GM18519 (cell line): ENCODE data around the gene TMEM190.
"Not testable (repeated sequence)": the region's sequence is repeated elsewhere in the genome, so short reads cannot be mapped to it uniquely, and the experiment has no call there.

Experiments
- ATAC-seq: cut with Tn5 transposase; IDR thresholded peaks from one replicate; pipeline ENCODE4 v1.9.1; 2021; ENCODE audit warnings: mild to moderate bottlenecking, moderate library complexity; ENCODE audit not compliant: unreplicated experiment, low FRiP score

Gene TMEM190

DNA sequence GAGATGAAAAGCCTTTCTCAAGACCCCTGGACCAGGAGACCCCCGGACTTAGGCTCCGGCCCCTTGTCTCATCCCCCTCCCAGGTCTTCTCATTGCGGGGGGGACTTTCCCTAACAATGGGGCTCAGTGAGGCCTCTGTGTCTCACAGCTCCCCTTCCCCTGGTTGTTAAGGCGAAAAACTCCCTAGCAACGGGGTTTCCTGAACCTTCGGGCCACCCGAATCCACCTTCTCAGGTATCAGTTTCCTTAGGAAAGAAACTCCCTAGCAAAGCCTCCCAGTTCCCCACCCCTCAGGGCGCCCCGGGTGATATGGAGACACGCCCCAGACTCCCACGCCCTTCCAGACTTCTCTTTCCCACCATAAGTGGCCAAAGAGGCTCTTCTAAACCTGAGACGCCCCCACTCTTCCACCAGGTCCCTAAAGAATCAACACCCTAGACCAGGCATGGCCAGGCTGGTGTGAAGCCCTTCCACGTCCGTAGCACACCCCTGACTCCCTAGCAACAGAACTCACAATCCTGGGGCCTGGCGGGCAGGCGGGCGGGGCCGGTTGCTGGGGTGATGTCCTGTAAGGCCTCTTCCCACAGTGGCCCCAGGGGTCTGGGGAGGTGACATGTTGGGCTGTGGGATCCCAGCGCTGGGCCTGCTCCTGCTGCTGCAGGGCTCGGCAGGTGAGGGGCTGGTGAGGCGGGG lies at the start of gene TMEM190:
Gene TMEM190, plus strand, starts transcription at position 586 of the 693 bp plus-strand sequence. Its CDS starts 28 bp downstream, at position 614.
- no peak for ATAC-seq

- not testable (repeated sequence) for ATAC-seq
Measured at GRCh38 chr19:55328774-55329318, 47.8 kb upstream of the TMEM190 start.

DNA sequence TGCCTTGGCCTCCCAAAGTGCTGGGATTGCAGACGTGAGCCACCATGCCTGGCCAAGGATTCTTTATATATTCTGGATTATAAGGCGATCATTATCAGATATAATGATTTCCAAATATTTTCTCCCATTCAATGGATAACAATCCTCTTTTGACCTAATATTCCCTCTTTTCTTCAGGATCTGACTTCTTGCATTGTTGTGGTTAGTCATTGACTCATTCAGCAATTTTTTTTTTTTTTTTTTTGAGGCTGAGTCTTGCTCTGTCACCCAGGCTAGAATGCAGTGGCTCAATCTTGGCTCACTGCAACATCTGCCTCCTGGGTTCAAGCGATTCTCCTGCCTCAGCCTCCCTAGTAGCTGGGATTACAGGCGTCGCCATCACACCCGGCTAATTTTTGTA lies 46.8 kb upstream of the TMEM190 start:
- not testable (repeated sequence) for ATAC-seq

GRCh38 chr19:55333870-55334269 lies 42.8 kb upstream of the TMEM190 start:
- no peak for ATAC-seq

DNA sequence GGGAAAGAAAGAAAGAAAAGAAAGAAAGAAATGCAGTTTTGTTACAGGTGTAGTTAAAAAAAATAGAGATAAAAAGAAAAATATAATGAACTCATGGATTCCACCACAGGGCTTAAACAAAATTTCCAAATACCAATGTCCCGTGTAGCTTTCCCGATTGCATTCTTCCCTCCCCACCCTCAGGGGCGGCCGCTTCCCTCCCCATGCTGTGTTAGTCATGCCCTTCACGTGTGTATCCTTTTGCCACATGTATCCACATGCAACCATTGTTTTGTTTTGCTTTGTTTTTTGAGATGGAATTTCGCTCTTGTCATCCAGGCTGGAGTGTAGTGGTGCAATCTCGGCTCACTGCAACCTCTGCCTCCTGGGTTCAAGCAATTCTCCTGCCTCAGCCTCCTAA lies 40.5 kb upstream of the TMEM190 start:
- ATAC-seq: no peak

DNA sequence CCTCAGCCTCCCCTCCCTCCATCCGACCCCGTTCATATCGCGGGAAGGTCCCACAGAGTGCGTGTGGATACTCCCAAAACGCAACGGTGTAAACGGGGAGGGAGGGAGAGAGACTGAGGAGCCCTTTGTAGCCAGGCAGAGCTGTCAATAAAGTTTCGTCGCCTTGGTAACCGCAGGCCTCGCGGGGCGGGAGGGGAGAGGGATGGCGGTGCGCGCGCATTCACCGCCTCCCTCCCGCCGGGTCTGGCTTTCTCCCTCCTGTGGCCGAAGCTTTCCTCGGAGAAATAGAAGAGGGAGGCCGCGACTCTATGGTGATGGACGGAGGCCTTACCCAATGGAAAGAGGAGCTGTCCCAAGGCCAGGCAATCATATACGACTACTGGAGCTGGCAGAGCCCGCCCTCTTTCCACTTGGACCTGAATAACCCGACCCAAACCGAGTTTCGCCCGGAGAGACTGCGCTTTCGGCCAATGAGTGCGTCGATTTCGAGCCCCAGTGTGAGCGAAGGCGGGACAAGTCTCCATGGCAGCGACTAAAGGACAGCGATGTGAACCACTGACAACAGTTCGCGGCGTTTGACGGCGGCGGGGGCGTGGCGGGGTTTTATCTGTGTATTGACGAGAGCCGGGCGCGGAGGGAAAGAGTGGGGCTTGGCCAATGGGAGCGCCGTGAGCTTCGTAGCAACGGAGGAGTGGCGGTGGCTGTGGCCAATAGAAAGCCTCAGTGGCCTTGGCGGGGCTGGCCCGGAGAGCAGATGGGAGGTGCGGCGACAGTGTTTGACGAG lies 37.3 kb upstream of the TMEM190 start, which contains the start of gene KMT5C:
Gene KMT5C, plus strand, starts transcription at position 772 of the 784 bp plus-strand sequence. CDS start 2,061 bp downstream, outside the sequence.
- peak; percentile 69 for ATAC-seq

- ATAC-seq: no peak
Measured at GRCh38 chr19:55339889-55340783, 36.5 kb upstream of the TMEM190 start.

DNA sequence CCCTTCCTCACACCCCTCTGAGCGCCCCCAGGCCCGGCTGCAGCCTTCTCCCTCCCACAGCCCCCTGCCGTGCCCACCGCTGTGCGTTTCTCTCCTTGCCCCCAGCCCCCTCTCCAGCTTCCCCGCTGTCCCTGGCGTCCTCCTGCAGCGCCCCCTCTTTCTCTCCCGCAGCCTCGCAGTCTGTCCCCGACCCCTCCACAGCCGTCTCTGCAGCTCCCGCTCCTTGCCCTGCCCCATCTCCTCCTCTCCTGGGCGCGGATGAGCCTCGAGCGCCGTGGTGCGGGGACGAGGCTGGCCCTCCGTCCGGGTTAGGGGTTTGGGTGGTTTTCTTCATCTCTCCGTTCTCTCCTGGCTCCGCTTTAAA lies 35.9 kb upstream of the TMEM190 start:
- ATAC-seq: no peak

DNA sequence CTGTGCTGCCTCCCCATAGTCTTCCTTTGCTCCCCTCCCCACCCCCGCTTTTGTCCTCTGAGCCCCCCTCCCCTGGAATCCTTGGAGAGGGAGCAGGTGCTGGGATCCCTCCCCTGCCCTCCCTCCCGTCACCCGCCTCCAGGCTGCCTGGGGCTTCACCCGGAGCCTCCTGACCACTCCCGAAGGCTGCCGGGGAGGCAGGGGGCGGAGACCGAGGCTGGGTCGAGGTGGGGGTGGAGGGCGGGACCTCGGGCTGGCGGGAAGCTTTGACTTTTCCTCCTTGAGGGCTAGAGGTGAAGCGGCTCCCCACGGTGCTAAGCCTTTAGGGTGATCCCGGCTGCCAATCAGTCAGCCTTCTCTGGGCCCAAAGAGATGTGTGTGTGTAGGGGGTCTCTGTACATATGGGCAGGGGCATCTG lies 35.4 kb upstream of the TMEM190 start:
- no peak for ATAC-seq

DNA sequence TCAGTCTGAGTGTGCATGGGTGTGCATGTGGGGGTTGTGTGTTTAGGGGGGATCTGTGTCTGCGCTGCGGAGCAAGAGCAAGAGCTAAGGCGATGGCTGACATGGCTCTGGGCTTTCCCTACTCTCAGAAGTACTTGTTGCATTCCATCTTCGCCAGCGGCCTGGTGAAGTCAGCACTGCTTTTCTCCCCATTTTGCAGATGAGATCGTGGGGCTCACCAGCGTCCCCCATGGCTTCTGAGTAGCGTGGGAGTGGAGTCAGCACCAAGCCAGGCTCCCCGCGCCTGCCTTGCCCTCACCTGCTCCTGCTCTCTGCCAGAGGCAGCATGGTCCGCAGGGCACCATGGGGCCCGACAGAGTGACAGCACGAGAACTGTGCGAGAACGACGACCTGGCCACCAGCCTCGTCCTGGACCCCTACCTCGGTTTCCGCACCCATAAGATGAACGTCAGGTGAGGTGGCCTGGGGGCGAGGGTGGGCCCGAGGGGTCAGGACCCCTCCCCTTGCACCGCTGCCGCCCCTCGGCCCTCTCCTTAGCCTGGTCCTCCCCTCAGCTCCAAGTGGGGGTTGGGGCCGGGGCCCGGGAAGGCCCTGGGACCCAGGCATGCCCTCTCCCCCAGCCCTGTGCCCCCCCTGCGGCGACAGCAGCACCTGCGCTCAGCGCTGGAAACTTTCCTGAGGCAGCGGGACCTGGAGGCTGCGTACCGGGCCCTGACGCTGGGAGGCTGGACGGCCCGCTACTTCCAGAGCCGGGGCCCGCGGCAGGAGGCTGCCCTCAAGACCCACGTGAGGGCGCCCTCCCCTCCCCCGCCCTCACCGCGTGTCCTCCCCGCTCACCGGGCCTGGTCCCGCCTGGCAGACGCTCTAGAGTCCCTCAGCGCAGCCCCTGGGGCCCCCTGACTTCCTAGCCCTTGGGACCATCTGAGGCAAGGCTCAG lies 34.8 kb upstream of the TMEM190 start:
- ATAC-seq: no peak

DNA sequence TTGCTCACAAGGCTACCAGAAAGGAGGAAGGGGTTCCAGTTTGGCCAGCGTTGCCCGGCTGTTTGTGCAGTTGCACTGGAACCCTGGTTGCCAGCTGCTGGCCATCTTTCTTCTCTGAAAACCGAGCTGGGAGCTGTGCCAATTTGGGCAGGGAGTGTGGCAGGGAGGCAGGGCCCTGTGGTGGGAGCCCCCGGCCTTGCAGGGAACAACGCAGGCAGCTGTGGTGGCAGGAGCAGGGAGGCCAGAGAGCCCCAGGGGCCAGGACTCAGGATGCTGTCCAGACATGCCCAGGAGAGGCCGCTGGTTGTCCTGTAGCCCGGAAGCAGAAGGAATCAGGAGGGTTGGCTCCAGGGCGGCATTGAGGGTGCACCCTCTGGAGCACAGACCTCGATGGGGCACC lies 32.2 kb upstream of the TMEM190 start:
- ATAC-seq: no peak

GRCh38 chr19:55345101-55345817 lies 31.4 kb upstream of the TMEM190 start:
- no peak for ATAC-seq

DNA sequence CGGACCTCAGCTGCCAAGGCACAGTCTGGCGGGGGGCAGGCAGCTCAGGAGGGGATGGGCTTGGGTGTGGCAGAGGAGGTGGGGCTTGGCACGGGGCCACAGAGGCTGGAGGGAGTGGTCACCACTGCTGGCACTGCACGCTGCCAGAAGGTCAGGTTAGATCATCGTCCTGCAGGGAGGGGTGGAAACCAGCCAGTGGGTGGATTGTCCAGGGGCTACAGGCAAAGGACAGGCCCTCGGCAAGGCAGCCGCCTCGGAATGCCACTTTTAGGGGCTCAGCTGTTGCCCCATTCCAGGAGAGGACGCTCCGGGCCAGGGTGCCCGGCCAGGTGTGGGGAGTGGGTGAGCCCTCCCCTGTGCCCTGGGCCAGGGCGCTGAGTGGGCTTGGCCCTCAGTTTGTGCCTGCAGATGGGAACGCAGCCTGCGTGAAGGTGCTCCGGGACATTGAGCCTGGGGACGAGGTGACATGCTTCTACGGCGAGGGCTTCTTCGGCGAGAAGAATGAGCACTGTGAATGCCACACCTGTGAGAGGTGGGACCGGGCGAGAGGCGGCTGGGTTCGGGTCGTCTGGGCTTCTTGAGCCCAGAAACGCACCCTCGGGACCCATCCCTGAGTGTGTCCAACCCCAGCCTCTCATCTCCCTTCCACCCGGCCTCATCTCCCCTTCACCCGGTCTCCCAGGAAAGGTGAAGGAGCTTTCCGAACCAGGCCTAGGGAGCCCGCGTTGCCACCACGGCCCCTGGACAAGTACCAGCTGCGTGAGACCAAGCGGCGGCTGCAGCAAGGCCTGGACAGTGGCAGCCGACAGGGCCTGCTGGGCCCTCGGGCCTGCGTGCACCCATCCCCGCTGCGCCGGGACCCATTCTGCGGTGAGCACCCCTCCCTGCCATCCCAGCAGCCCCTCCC lies 30.6 kb upstream of the TMEM190 start:
- no peak for ATAC-seq

GRCh38 chr19:55346725-55347441 lies 29.7 kb upstream of the TMEM190 start:
- ATAC-seq: no peak

DNA sequence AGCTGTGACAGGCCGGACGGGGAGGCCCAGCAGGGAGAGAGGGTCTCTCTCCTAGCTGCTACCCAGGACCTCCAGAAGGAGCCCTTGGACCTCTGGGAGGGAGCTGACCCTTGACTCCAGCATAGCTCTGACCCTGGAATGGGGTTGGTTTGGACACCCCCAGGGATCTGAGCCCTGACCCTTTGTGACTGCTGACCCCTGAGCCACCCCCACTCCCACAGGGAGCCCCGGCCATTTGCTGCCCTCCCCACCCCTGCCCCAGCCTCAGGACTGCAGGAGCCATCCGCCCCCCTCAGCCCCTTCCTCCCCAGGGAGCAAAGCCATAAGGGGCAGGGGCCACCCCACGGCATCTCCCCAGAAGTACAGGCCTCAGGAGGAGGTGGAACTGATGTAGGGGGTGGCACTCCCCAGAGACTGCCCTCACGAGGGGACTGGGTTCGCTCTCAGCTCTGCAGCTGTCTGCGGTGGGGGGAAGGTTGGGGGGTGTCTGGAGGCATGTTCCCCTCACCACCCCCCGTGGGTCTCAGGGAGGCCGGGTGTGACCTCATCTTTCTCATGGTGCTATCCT lies 29.1 kb upstream of the TMEM190 start:
- ATAC-seq: no peak

DNA sequence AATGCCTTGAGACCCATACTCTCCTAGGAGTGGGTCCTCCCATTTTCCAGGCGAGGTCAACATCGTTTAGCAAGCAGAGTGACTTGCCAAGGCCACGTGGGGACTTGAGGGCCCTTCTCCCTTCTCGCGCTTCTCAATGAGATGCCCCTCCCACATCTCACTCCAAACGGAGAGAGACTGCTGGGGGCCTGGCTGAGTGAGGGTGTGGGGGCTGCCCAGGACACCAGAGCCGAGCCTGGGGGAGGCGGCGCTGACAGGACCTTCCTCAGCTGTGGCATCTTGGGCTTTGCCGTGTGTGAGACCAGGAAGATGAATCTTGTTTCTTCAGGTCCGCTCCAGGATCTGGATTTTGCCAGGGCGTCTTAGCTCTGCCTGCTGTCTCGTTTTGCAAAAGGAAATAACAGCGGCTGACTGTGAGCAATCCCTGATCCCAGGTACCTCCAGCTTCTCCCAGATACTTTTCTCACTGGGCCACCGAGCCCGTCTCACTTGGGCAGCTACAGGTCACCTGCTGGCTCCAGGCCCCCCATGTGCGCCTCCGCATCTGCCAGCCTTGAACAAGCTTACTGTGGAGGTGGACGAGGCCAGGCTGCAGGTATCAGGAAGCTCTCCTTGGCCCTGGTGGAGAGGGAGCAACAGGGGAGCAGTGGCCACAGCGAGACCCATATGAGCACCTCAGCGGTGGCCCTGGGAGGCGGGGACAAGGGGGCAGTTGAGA lies 28.1 kb upstream of the TMEM190 start:
- ATAC-seq: no peak
